Endothelial cell of hepatic sinusoid (primary cell): ENCODE data around the gene TNIK.
"Not testable (repeated sequence)": the region's sequence is repeated elsewhere in the genome, so short reads cannot be mapped to it uniquely, and the experiment has no call there.

ENCODE experiments used
- in situ Hi-C: cut with HindIII; loops from 2 replicates; pipeline ENCODE4 v1.10.0; 2017; ENCODE audit warnings: low sequenced_read_pairs

The TNIK gene

GRCh38 chr3:171290680-171291079 lies 169.5 kb downstream of the TNIK start:
- in situ Hi-C loops, result no loop called here

GRCh38 chr3:171289291-171289690 lies 170.9 kb downstream of the TNIK start:
- in situ Hi-C loops, result no loop called here

DNA sequence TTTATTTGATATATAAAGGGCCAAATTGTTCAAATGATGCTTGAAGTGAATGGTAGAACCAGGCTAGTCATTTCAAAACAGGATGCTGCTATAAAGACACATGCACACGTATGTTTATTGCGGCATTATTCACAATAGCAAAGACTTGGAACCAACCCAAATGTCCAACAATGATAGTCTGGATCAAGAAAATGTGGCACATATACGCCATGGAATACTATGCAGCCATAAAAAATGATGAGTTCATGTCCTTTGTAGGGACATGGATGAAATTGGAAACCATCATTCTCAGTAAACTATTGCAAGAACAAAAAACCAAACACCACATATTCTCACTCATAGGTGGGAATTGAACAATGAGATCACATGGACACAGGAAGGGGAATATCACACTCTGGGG lies 172.4 kb downstream of the TNIK start:
- in situ Hi-C loops, result not testable (repeated sequence)

GRCh38 chr3:171286580-171287249 lies 173.5 kb downstream of the TNIK start:
- in situ Hi-C loops, result no loop called here

GRCh38 chr3:171285287-171285686 lies 174.9 kb downstream of the TNIK start:
- in situ Hi-C loops, result no loop called here

- in situ Hi-C loops, result no loop called here
Measured at GRCh38 chr3:171284308-171285075, 175.7 kb downstream of the TNIK start.

DNA sequence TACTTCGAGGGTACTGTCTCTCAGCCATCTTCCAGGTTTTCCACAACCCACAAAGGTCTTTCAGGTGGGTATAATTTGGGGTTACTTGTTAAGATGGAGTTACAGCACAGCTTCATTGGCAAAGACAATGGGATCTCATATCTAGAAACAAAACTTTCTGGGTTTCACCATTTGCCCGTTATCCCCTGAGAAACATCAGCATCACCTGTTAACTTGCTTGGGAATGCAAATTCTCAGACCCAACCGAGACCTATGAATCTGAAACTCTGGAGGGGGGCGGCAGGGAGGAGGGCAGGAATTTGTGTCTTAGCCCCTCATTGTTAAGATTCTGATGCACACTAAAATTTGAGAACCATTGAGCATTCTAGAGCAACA lies 176.4 kb downstream of the TNIK start:
- in situ Hi-C loops, result no loop called here

- in situ Hi-C loops, result no loop called here
Measured at GRCh38 chr3:171283183-171283847, 176.9 kb downstream of the TNIK start.

DNA sequence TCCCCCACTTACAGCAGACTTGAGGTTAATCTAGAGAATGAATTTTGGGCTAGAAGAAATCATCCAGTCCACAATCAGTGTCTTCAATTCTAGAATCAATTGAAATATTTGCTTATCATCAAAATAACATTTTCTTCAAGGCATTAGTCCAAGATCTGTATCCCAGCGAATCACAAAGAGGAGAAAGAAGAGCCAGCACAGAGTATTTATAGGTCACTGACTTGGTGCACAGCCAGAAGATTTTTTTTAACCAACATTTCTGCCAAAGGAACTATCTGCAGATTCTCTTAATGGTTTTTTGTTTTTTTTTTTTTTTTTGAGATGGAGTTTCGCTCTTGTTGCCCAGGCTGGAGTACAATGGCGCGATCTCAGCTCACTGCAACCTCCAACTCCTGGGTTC lies 178.2 kb downstream of the TNIK start:
- in situ Hi-C loops, result no loop called here

GRCh38 chr3:171281256-171281992 lies 178.8 kb downstream of the TNIK start:
- in situ Hi-C loops, result no loop called here

GRCh38 chr3:171279972-171280371 lies 180.2 kb downstream of the TNIK start:
- in situ Hi-C loops, result no loop called here

GRCh38 chr3:171278299-171278590 lies 182.0 kb downstream of the TNIK start:
- in situ Hi-C loops, result no loop called here

- in situ Hi-C loops, result no loop called here
Measured at GRCh38 chr3:171277456-171278298, 182.5 kb downstream of the TNIK start.

DNA sequence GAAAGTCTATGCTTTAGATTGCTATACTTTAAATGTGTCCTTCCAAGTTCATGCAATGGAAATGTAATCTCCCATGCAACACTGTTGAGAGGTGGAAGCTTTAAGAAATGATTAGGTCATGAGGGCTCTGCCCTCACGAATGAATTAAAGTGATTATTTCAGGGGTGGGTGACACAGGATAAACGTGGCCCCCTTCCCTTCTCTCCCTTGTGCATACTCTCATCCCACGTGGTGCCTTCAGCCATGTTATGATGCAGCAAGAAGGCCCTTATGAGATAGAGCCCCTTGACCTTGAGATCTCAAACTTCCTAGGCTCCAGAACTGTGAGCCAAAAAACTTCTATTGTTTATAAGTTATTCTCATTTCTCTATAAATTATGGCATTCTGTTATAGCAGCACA lies 183.3 kb downstream of the TNIK start:
- in situ Hi-C loops, result no loop called here

GRCh38 chr3:171274222-171274621 lies 186.0 kb downstream of the TNIK start:
- in situ Hi-C loops, result no loop called here

DNA sequence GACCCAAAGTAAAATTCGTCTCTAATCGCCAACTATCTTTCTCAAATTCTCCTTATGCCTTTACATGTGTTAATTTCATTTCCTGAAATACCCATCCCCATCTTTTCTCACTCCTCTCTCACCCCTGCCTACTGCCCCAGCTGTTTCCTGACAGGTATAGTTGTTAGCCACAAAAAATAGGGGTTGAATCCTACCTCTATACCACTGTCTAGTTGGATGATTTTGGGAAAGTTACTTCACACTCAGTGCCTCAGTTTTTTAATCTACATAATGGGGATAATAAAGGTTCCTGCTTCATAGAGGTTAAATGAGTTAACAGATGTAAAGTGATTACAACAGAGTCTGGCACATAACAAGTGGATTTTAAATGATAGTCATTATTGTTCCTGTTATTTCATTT lies 189.7 kb downstream of the TNIK start:
- in situ Hi-C loops, result no loop called here

DNA sequence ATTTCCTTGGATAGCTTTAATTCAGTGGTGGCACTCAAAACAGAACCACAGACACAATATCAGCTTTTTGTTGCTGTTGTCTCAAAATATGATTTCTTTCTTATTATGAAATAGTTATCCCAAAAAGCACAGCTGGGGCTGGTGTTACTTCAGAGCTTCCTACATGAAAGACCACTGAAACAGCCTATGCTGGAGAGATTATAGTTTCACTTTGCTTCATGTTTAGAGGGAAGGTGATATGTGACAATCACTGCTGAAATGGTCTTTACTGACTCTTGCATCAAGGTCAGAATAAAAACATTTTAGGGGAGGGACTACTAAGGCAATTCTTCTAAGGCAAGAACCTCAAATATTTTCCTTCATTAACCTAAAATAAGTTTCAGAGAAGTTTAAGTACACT lies 190.7 kb downstream of the TNIK start:
- in situ Hi-C loops, result no loop called here

- in situ Hi-C loops, result no loop called here
Measured at GRCh38 chr3:171268677-171269076, 191.5 kb downstream of the TNIK start.

DNA sequence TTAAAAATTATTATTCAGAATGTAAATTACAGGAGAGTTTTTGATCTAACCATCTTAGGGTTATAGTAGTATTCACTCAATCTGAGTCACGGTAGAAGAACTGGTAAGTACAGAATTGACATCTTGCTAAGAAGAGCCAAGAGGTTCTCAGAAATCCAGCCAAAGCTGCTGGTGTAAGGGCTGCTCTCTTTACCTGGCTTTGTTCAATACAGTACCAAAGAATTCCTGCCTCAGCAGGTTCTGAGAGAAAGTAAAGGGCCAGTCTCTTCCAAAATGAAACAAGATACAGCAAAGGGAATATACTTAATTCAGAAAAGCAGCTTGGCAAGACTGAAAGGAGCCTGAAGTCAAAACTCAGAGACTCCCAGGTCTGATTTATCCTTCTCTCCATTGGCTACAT lies 193.1 kb downstream of the TNIK start:
- in situ Hi-C loops, result no loop called here

DNA sequence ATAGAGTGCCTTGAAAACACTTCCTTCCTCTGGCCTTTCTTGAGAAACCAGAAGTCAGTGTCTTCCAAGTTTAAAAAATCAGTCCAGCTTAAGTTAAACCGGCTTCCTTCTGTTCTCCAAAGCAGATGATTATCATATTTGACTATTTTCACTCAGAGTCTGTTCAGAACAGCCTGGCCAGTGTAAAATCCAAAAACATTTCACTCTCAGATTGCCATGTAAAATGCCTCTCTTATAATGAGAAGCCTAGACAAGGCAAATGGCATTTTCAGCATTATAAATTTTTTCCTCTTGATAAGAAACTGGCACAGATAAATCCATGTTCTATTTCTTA lies 193.5 kb downstream of the TNIK start:
- in situ Hi-C loops, result no loop called here
